ENCODE results near the gene NSL1.
"Not testable (repeated sequence)": the region's sequence is repeated elsewhere in the genome, so short reads cannot be mapped to it uniquely, and the experiment has no call there.

Gene NSL1

DNA sequence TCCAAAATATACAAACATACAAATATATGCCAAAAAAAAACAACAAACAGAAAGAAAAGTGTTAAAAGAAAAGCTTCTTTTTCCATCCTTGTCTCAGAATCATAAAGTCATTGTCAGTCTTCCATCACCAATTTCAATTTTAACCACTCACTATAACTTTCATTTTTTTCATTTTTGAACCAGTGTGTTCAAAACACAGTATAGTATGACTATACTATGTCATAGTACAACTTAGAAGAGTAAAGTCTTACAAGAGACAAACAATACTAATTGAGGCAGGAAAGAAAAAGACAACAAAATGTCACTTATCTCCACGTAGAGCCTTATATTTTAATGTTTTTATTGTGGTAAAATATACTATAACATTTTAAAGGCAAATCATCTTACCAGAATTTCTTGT, 7.6 kb downstream of the NSL1 start:
- DNase-seq (ENCODE audit: low read depth in 2 of 3, low spot score in 1 of 3), result no peak

DNA sequence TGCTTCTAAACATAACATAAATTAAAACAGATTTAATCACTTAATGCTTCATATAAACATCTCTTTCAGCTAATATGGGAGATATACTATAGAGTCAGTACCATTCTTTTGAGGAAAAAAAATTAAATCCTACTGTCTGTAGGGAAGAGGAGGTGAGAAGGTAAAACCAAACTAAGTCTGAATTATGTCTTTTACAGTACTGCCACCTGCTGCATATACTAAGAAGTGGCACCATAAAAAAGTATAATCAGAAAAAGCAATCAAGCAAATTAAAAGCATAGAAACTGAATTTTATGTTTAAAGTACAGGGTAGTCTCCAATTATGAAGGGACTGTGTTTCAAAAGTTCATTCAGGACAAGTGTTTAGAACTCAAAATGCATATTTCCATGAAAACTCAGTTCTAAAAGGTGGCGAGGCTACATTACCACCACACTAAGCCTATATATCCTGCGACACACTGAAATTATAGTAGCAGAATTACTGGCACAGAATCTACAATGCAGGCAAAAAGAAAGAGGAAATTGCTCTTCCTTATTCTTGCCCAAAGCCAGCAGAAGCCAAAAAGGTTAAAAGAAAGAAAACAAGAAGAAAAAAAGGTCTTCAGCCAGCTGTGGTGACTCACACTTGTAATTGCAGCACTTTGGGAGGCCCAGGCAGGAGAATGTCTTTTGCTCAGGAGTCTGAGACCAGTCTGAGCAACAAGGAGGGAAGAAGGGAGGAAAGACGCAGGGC, 9.0 kb downstream of the NSL1 start:
- no peak for DNase-seq (ENCODE audit: low read depth in 2 of 3, low spot score in 1 of 3)

DNA sequence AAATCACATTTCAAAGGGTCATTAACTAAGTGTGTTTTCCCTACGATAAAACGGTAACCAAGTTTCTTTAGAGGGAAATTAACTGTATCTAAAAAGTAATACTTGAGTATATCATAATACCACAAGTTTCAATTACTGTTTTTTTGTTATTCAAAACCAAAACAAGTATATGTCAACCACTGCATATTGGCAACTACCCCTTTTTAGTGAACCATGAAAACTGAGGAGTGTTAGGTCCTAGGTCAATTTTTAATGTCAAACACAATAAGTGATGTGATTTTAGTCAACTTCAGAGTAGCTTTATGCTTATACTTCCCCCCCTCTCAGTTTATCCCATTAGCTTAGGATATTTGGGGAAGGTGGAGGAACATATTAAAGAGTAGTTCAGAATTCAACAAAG, 10.4 kb downstream of the NSL1 start:
- DNase-seq (ENCODE audit: low read depth in 2 of 3, low spot score in 1 of 3), result no peak

DNA sequence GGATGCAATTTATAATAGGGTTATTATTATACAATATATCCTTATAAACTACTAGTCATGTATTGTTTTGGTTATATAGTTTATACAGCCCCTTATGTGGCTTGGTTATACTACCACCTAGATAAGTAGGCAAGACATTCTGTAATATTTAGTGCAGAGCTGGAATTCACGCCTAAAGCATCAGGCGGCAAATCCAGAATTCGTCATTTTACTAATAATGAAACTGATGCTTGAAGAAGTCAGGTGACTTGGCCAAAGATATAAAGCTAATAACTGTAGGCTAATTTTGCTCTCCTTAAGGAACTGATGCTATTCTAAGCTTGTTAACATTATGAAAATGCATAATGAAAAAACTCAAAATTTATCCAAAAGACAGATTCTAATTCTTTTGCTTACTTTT, 10.8 kb downstream of the NSL1 start:
- DNase-seq (ENCODE audit: low read depth in 2 of 3, low spot score in 1 of 3), result no peak

DNA sequence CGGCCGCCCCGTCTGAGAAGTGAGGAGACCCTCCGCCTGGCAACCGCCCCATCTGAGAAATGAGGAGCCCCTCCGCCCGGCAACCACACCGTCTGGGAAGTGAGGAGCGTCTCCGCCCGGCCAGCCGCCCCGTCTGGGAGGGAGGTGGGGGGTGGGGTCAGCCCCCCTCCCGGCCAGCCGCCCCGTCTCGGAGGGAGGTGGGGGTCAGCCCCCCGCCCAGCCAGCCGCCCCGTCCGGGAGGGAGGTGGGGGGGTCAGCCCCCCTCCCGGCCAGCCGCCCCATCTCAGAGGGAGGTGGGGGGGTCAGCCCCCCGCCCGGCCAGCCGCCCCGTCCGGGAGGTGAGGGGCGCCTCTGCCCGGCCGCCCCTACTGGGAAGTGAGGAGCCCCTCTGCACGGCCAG, 12.5 kb downstream of the NSL1 start:
- DNase-seq (ENCODE audit: low read depth in 2 of 3, low spot score in 1 of 3), result not testable (repeated sequence)

DNA sequence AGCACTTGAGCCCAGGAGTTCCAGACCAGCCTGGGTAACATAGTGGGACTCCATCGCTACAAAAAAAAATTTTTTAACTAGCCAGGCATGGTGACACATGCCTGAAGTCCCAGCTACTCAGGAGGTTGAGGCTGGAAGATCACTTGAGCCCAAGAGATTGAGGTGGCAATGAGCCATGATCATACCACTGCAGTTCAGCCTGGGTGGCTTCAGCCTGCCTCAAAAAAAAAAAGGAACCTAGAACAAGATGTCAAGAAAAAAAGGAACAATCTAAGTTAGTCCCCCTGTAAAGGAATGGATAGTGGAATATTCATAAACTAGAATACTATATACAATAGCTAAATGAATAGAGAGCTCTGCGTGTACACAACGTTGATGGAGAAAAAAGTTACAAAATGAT, 14.4 kb downstream of the NSL1 start:
- no peak for DNase-seq (ENCODE audit: low read depth in 2 of 3, low spot score in 1 of 3)

DNA sequence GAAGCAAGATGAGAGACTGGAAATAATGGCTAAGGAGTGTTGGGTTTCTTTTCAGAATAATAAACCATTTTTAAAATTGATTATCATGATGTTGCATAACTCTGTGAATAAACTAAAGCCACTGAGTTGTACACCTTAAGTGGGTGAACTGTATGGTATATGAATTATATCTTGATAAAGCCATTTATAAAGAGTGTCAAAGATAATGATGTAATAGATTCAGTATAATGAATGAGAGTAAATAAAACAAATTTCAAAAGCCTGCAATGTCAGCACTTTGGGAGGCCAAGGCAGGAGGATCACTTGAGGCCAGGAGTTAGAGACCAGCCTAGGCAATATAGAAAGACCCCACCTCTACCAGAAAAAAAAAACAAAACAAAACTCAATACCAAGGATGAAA, 16.3 kb downstream of the NSL1 start:
- no peak for DNase-seq (ENCODE audit: low read depth in 2 of 3, low spot score in 1 of 3)

DNA sequence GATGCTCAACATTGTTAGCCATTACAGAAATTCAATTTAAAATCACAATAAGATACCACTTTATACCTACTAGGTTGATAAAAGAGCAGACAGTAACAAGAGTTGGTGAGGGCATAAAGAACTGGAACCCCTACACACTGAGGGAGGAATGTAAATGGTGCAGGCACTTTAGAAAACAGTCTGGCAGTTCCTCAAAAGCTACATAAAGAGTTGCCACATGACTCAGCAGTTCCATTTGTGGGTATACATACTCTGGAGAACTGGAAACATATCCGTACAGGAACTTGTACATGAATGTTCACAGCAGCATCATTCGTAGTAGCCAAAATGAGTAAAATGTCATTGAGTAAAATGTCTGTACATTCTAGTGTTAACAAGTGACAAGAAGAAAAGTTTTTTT, 17.0 kb downstream of the NSL1 start:
- no peak for DNase-seq (ENCODE audit: low read depth in 2 of 3, low spot score in 1 of 3)

DNA sequence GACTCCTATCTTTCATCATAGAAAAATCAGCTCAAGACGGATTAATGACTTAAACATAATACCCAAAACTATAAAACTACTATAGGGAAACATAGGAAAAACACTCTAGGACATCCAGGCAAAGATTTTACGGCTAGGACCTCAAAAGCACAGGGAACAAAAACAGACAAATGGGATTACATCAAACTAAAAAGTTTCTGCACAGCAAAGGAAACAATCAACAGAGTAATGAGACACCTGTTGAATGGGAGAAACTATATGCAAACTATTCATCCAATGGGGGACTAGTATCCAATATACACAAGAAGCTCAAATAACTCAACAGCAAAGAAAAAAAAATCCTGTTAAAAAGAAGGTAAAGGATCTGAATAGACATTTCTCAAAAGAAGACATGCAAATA, 18.6 kb downstream of the NSL1 start:
- no peak for DNase-seq (ENCODE audit: low read depth in 2 of 3, low spot score in 1 of 3)

DNA sequence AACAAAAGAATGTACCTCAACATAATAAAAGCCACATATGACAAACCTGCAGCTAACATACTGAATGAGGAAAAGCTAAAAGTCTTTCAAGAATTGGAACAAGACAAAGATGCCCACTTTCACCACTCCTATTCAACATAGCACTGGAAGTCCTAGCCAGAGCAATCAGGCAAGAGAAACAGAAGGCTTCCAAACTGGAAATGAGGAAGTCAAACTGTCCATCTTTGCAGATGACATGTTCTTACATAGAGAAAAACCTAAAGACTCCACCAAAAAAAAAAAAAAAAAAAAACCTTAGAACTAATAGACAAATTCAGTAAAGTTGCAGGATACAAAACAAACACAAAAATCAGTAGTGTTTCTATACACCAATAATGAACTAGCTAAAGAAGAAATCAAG, 20.2 kb downstream of the NSL1 start:
- no peak for DNase-seq (ENCODE audit: low read depth in 2 of 3, low spot score in 1 of 3)

DNA sequence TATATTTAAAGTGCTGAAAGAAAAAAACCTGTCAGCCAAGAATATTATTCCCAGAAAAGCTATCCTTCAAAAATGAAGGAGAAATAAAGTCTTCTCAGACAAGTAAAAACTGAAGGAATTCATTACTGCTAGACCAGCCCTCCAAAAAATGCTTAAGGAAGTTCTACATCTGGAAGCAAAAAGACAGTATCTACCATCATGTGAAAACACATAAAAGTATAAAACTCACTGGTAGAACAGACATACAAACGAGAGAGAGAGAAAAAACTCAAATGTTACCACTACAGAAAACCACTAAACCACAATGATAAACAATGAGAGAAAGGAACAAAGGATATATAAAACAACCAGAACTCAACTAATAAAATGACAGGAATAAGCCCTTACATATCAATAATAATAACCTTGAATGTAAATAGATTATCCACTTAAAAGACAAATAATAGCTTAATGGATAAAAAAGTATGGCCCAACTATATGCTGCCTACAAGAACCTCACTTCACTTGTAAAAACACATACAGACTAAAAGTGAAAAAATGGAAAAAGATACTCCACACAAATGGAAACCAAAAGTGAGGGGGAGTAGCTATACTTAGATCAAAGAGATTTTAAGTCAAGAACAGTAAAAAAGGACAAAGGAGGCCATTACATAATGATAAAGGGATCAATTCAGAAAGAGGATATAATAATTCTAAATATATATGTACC, 22.0 kb downstream of the NSL1 start:
- no peak for DNase-seq (ENCODE audit: low read depth in 2 of 3, low spot score in 1 of 3)

DNA sequence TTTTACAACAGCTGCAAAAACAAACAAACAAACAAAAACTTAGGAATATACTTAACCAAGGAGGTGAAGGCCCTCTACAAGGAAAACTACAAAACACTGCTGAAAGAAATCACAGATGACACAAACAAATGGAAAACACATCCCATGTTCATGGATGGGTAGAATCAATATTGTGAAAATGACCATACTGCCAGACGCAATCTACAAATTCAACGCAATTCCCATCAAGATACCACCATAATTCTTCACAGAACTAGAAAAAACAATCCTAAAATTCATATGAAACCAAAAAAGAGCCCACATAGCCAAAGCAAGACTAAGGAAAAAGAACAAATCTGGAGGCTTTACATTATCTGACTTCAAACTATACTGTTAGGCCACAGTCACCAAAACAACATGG, 24.8 kb downstream of the NSL1 start:
- not testable (repeated sequence) for DNase-seq (ENCODE audit: low read depth in 2 of 3, low spot score in 1 of 3)

DNA sequence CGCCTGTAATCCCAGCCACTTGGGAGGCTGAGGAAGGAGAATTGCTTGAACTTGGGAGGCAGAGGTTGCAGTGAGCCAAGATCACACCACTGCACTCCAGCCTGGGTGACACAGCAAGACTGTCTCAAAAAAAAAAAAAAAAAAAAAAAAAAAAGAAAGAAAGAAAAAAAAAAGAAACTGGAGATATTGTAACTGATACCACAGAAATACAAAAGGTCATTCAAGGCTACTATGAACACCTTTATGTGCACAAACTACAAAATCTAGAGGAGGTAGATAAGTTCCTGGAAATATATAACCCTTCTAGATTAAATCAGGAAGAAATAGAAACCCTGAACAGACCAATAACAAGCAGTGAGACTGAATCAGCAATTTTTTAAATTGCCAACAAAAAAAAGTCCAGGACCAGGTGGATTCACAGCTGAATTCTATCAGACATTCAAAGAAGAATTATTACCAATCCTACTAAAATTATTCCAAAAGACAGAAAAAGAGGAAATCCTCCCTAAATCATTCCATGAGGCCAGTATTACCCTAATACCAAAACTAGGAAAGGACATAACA, 26.8 kb downstream of the NSL1 start:
- not testable (repeated sequence) for DNase-seq (ENCODE audit: low read depth in 2 of 3, low spot score in 1 of 3)

DNA sequence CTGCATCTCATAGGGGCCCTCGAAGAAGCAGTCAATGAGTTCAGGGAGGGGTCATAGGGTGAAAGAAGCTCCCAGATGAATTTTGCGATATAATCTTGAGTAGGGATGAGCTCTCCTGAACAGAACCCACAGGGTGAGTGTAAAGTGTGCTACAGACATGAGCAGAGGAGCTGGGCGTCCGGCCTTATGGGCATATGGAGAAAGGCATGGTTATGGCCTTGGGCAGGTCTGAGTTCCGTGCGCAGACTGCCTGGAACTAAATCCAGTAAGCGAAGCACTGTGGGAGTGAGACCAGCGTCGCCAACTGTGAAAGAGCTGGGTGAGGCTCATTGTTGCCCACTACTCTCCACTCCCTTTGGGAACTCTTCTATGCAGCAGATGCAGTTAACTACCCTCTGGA, 28.7 kb downstream of the NSL1 start:
- no peak for DNase-seq (ENCODE audit: low read depth in 2 of 3, low spot score in 1 of 3)

DNA sequence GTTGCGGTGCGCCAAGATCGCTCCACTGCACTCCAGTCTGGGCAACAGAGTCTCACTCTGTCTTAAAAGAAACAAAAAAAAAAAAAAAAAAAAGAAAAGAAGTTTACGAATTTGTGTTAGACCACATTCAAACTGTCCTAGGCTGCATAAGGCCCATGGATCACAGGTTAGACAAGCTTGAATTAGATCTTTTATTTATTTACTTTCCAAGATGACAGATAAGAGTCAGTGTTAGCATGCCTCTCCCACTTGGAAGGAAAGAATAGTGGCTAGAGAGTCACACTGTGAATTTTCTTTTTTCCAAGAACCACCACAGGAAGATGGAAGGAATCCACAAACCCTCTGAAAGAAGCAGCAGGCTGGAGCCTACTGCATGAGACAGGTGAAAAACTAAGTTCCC, 29.3 kb downstream of the NSL1 start:
- DNase-seq (ENCODE audit: low read depth in 2 of 3, low spot score in 1 of 3), result no peak

DNA sequence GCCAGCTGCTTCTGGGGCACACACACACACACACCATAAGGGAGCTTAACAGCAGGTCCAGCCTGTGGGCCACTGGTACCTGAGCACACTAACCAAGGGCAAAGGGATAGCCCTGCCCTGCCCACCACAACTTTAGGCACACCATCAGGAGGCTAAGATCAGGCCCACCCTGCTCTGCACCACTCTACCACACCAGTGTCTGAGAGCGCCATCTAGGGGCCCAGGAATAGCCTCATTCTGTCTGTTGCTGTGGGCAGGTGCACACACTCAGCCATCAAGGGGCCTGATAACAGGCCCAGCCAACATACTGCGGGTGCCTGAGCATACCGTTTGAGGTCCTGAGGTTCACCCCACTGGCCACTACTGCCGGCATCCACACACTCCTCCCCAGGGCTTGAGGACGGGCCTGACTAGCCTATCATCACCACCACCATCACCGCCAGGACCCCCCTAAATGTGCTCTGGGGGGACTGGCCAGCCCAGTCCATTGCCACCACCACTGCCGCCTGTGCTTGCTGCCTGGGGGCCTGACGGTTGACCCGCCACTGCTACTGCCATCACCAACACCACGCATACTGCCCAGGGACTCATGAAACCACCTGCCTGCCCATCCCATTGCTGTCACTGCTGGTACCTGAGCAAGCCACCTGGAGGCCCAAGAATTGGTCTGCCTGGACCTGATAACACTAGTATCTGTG, 31.3 kb downstream of the NSL1 start:
- peak; percentile 33 to 60 (median 48) for DNase-seq (ENCODE audit: low read depth in 2 of 3, low spot score in 1 of 3)

DNA sequence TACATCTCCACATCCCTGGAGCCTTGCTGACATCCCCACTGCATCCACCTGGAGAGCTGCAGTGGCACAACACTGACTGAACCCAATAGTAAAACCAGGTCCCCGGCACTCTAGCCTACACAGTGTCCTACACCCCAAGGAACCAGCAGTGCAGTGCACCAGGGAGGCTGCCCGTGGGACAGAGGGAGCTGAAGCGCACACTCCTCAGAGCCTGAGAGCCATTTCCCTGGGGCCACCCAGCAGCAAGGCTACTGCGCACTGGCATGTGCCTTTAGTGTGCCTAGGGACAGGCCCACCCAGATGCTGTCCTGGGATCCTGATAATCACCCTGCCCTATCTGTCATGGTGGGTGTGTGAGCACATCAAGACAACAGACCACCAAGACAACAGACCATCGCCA, 31.9 kb downstream of the NSL1 start:
- no peak for DNase-seq (ENCODE audit: low read depth in 2 of 3, low spot score in 1 of 3)

DNA sequence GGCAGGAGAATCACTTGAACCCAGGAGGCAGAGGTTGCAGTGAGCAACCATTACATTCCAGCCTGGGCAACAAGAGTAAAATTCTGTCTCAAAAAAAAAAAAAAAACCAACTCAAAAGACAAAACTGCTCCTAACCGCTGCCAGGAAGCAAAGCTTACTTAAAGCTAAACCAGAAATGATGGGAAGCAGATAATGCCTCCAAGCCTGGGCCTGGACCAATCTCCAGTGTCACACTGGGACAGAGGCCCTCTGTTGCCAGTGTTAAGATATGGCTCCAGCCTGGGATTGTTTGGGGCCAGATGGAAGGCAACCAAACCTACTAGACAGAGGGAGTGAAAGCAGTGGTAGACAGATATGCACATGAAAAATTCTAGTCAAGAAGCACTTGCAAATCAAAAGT, 36.9 kb downstream of the NSL1 start:
- DNase-seq (ENCODE audit: low read depth in 2 of 3, low spot score in 1 of 3), result no peak

DNA sequence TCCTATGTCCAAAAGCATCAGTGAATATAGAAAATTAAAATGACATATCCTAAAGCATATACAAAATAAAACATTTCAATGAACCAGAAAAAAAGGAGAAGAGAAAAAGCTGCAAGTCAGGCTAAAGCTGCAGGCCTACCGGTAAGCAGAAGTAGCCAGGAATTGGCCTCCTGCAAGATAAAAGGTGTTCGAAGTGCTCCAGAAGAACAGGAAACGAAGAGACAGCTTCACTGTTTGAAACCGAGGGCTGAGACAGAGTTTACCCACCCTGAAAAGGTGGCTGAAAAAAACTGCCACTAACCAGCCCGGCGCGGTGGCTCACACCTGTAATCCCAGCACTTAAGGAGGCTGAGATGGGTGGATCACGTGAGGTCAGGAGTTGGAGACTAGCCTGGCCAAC, 37.4 kb downstream of the NSL1 start:
- no peak for DNase-seq (ENCODE audit: low read depth in 2 of 3, low spot score in 1 of 3)

DNA sequence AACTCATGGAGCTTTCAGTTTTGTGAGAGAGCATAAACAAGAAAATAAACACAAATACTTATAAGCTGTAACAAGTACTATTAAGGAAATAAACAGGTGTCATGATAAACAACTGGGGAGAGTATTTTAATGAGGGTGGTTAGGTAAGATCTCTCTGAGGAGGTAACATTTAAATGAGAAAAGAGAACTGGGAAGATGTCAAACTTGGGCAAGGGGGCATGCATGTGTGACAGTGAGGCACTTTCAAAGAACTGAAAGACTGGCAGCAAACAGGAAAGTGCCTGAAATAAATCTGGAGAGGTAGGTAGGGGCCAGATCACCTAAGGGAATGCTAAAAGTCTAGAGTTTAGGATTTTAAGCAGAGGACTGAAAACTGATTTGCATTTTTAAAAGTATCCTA, 37.8 kb downstream of the NSL1 start:
- no peak for DNase-seq (ENCODE audit: low read depth in 2 of 3, low spot score in 1 of 3)

DNA sequence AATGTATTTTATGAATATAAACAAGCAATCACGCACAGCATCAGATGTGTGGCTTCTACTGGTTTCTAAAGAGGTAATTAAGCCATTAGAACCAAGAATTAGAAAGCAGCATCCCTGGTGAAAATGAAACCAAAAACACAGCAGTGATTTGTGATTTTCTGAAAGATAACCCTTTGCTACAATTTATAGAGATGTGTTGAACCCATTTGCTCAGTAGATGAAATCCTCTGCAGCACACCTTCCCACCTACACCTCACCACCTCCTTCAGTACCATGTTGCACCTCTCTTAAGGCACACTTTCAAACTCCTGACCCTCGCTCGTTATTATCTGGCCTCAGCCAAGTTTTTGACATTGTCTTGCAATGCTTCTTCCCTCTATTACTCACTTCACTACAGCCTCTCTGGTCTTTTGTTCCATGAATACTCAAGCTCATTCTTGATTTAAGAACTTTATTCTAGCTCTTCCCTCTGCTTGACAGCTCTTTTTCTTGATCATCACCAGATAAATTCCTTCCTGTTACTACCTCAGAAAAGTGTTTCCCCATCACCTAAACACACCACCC, 38.6 kb downstream of the NSL1 start:
- no peak for DNase-seq (ENCODE audit: low read depth in 2 of 3, low spot score in 1 of 3)

All from stimulated activated CD4-positive, alpha-beta T cell treated with anti-CD3 and anti-CD28 coated beads, Interleukin-12 subunit alpha, Interleukin-12 subunit beta, amount 100 ng/mL, for 48 hours (primary cell).